HG02852 (cell line): ENCODE measurements around the gene KRTAP3-2.
"Not testable (repeated sequence)": the region's sequence is repeated elsewhere in the genome, so short reads cannot be mapped to it uniquely, and the experiment has no call there.

Experiments used
- ATAC-seq: cut with Tn5 transposase; IDR thresholded peaks from one replicate; pipeline ENCODE4 v1.9.1; 2021; ENCODE audit warnings: mild to moderate bottlenecking, moderate library complexity; ENCODE audit not compliant: unreplicated experiment

Gene KRTAP3-2

GRCh38 chr17:40999563-40999962 is at the start of gene KRTAP3-2:
KRTAP3-2 (minus strand) TSS chr17:40999906; CDS start chr17:40999853, 53 bp downstream.
- ATAC-seq = not testable (repeated sequence)

GRCh38 chr17:41049110-41049509 is 49.4 kb upstream of the KRTAP3-2 start:
- no peak for ATAC-seq

GRCh38 chr17:41048441-41048840 is 48.7 kb upstream of the KRTAP3-2 start:
- ATAC-seq = no peak

GRCh38 chr17:41046735-41047465 is 47.2 kb upstream of the KRTAP3-2 start, which contains the start of gene KRTAP2-1:
KRTAP2-1 (minus strand) TSS chr17:41047316; CDS start chr17:41047267, 49 bp downstream.
- not testable (repeated sequence) for ATAC-seq

GRCh38 chr17:41042953-41043352 is 43.2 kb upstream of the KRTAP3-2 start:
- no peak for ATAC-seq

GRCh38 chr17:41040783-41041571 is 41.3 kb upstream of the KRTAP3-2 start, which contains the start of gene KRTAP1-1:
KRTAP1-1 (minus strand) TSS chr17:41041450; CDS start chr17:41041397, 53 bp downstream.
- not testable (repeated sequence) for ATAC-seq

- ATAC-seq = no peak
Measured at GRCh38 chr17:41037853-41038350, 38.2 kb upstream of the KRTAP3-2 start.

- ATAC-seq = not testable (repeated sequence)
Measured at GRCh38 chr17:41034346-41034935, 34.7 kb upstream of the KRTAP3-2 start, which contains the start of gene KRTAP1-3. KRTAP1-3 (minus strand) TSS chr17:41034874; CDS start chr17:41034821, 53 bp downstream.

GRCh38 chr17:41029633-41030245 is 30.0 kb upstream of the KRTAP3-2 start, which contains the start of gene KRTAP1-4:
KRTAP1-4 (minus strand) TSS chr17:41030195; CDS start chr17:41030078, 117 bp downstream.
- no peak for ATAC-seq

GRCh38 chr17:41026715-41027471 is 27.2 kb upstream of the KRTAP3-2 start, which contains the start of gene KRTAP1-5:
KRTAP1-5 (minus strand) TSS chr17:41027208; CDS start chr17:41027155, 53 bp downstream.
- no peak for ATAC-seq

GRCh38 chr17:41024697-41025096 is 25.0 kb upstream of the KRTAP3-2 start:
- no peak for ATAC-seq

GRCh38 chr17:41020336-41020735 is 20.6 kb upstream of the KRTAP3-2 start:
- ATAC-seq = no peak

GRCh38 chr17:41019415-41019814 is 19.7 kb upstream of the KRTAP3-2 start:
- no peak for ATAC-seq

- no peak for ATAC-seq
Measured at GRCh38 chr17:41018541-41018940, 18.8 kb upstream of the KRTAP3-2 start.

- no peak for ATAC-seq
Measured at GRCh38 chr17:41016578-41017215, 17.0 kb upstream of the KRTAP3-2 start.

- no peak for ATAC-seq
Measured at GRCh38 chr17:41015454-41015853, 15.7 kb upstream of the KRTAP3-2 start.

GRCh38 chr17:41013606-41014005 is 13.9 kb upstream of the KRTAP3-2 start:
- no peak for ATAC-seq

- ATAC-seq = no peak
Measured at GRCh38 chr17:41013181-41013580, 13.5 kb upstream of the KRTAP3-2 start.
